Gastroesophageal sphincter (tissue), 3 donors: ENCODE results near the gene ZSCAN21.

Source experiments
- EP300 ChIP-seq: sonication (generic); formaldehyde crosslinking; IDR thresholded peaks from one replicate; pipeline ENCODE4 v1.6.1; 2017; ENCODE audit warnings: antibody characterized with exemption, mild to moderate bottlenecking
- POLR2A ChIP-seq, 2 donors: fragments of 450-650 bp; IDR thresholded peaks; one replicate each; pipeline ENCODE4 v1.6.1; 2017; ENCODE audit warnings: antibody characterized with exemption in 2 of 2, mild to moderate bottlenecking in 2 of 2, moderate library complexity in 1 of 2
- POLR2AphosphoS5 ChIP-seq: sonication (generic); formaldehyde crosslinking; IDR thresholded peaks from one replicate; pipeline ENCODE4 v1.6.1; 2017; ENCODE audit warnings: antibody characterized with exemption
- TF ChIP-seq, protein P1 (sequence below), 4 experiments: fragments of 200-600 bp in 2 of 4; fragments of 450-650 bp in 2 of 4; sonication (generic) in 1 of 4; IDR thresholded peaks; one replicate each; pipeline ENCODE4 v1.5.1; 2017 to 2019; ENCODE audit warnings: antibody characterized with exemption in 4 of 4, mild to moderate bottlenecking in 2 of 4, moderate library complexity in 2 of 4

DNA sequence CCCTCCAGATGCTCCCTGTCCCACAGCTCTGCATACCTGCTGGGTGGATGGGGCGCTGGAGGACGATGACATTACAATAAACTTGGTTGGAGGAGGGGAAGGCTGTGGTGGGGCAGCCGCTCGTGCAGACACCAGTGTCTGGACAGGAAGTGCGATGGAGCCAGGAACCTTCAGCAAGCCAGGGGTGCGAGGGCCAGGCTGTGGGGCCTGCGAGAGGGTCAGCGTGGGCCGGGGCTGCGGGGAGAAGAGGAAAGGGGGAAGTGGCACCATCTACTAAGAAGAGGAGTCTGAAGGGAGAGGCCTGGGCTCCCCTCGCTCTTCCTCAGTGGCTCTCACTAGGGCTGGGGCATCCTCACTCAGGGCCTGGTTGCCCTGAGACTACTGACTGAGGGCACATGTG is 58.3 kb downstream of the ZSCAN21 start:
- TF ChIP-seq, protein P1, sequence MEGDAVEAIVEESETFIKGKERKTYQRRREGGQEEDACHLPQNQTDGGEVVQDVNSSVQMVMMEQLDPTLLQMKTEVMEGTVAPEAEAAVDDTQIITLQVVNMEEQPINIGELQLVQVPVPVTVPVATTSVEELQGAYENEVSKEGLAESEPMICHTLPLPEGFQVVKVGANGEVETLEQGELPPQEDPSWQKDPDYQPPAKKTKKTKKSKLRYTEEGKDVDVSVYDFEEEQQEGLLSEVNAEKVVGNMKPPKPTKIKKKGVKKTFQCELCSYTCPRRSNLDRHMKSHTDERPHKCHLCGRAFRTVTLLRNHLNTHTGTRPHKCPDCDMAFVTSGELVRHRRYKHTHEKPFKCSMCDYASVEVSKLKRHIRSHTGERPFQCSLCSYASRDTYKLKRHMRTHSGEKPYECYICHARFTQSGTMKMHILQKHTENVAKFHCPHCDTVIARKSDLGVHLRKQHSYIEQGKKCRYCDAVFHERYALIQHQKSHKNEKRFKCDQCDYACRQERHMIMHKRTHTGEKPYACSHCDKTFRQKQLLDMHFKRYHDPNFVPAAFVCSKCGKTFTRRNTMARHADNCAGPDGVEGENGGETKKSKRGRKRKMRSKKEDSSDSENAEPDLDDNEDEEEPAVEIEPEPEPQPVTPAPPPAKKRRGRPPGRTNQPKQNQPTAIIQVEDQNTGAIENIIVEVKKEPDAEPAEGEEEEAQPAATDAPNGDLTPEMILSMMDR (IDR thresholded peaks at IDR 0.05): no peak
- TF ChIP-seq POLR2A (IDR thresholded peaks at IDR 0.05) (no peak), POLR2AphosphoS5 (no peak), EP300 (no peak)
